SJCRH30 (cell line): ENCODE results near the gene MYH2. TPM values are rescaled to one million over a fixed set of nuclear protein-coding genes. Genes with fewer than 3 reads are reported as not detected.

Experiments used
- DNase-seq, 2 experiments: peaks; one replicate each; pipeline ENCODE4 v3.0.0-alpha.2; 2015 to 2020
- H3K27ac ChIP-seq: fragments of 250-450 bp; sonication (Bioruptor Pico); 2 replicates; pipeline ENCODE4 v1.5.1; 2020; ENCODE audit warnings: mild to moderate bottlenecking, moderate library complexity
- H3K27me3 ChIP-seq: fragments of 250-450 bp; sonication (Bioruptor Pico); 2 replicates; pipeline ENCODE4 v1.5.1; 2020; ENCODE audit warnings: mild to moderate bottlenecking, moderate library complexity
- H3K36me3 ChIP-seq: fragments of 250-450 bp; sonication (Bioruptor Pico); 2 replicates; pipeline ENCODE4 v1.5.1; 2020; ENCODE audit warnings: mild to moderate bottlenecking, moderate library complexity
- H3K4me1 ChIP-seq: fragments of 250-450 bp; sonication (Bioruptor Pico); 2 replicates; pipeline ENCODE4 v1.5.1; 2020; ENCODE audit warnings: mild to moderate bottlenecking, moderate library complexity
- H3K4me3 ChIP-seq: fragments of 250-450 bp; sonication (Bioruptor Pico); 2 replicates; pipeline ENCODE4 v1.5.1; 2020; ENCODE audit warnings: mild to moderate bottlenecking, moderate library complexity
- H3K9me3 ChIP-seq: fragments of 250-450 bp; sonication (Bioruptor Pico); replicated peaks from 2 replicates; pipeline ENCODE4 v1.5.1; 2020; ENCODE audit warnings: mild to moderate bottlenecking, moderate library complexity
- total RNA-seq: library from RNA; depleted of rRNA; stranded (reverse); fragments of >200 nt; shearing (Covaris generic); gene quantifications from 2 replicates; pipeline ENCODE4 v1.2.3, GENCODE V29; 2014

MYH2 gene
- total RNA-seq, 1 experiment from 2014 or later = 0.04 TPM

GRCh38 chr17:10532026-10532425, 17.4 kb downstream of the MYH2 start:
- Histone ChIP-seq H3K9me3 (no peaks in the 10 kb centered on the region), H3K4me3 (no peak overlapping the region), H3K4me1 (no peaks in the 10 kb centered on the region), H3K36me3 (no peaks in the 10 kb centered on the region), H3K27ac (no peak overlapping the region), H3K27me3 (no peaks in the 10 kb centered on the region)
- no peak for DNase-seq

GRCh38 chr17:10527419-10527818, 22.0 kb downstream of the MYH2 start:
- Histone ChIP-seq H3K27ac (no peak overlapping the region), H3K9me3 (no peaks in the 10 kb centered on the region), H3K27me3 (no peaks in the 10 kb centered on the region), H3K36me3 (no peaks in the 10 kb centered on the region), H3K4me3 (no peak overlapping the region), H3K4me1 (no peaks in the 10 kb centered on the region)
- DNase-seq = no peak

- Histone ChIP-seq H3K4me3 (no peak overlapping the region), H3K4me1 (no peaks in the 10 kb centered on the region), H3K27ac (no peak overlapping the region), H3K9me3 (no peaks in the 10 kb centered on the region), H3K27me3 (no peaks in the 10 kb centered on the region), H3K36me3 (no peaks in the 10 kb centered on the region)
- DNase-seq = no peak
Measured at GRCh38 chr17:10526517-10526916, 22.9 kb downstream of the MYH2 start.

- DNase-seq = no peak
- Histone ChIP-seq H3K9me3 (no peaks in the 10 kb centered on the region), H3K36me3 (no peaks in the 10 kb centered on the region), H3K4me1 (no peaks in the 10 kb centered on the region), H3K27me3 (no peaks in the 10 kb centered on the region), H3K4me3 (no peak overlapping the region), H3K27ac (no peak overlapping the region)
Measured at GRCh38 chr17:10523064-10523463, 26.4 kb downstream of the MYH2 start.

- Histone ChIP-seq H3K9me3 (no peaks in the 10 kb centered on the region), H3K4me3 (no peak overlapping the region), H3K27me3 (no peaks in the 10 kb centered on the region), H3K36me3 (no peaks in the 10 kb centered on the region), H3K27ac (no peak overlapping the region), H3K4me1 (no peaks in the 10 kb centered on the region)
- no peak for DNase-seq
Measured at GRCh38 chr17:10521949-10522348, 27.5 kb downstream of the MYH2 start.

GRCh38 chr17:10518271-10519037, 31.0 kb downstream of the MYH2 start, which contains the start of gene MYH1:
Gene MYH1 (minus strand): TSS chr17:10518542. CDS start chr17:10516642, 1,900 bp downstream.
- H3K36me3 ChIP-seq = no peaks in the 10 kb centered on the region
- no peak within 1 kb of the TSS for H3K4me3 ChIP-seq
- H3K27ac ChIP-seq = no peak within 1 kb of the TSS
- H3K4me1 ChIP-seq = no peaks in the 10 kb centered on the region
- no peaks in the 10 kb centered on the region for H3K27me3 ChIP-seq
- DNase-seq = no peak
- no peaks in the 10 kb centered on the region for H3K9me3 ChIP-seq

GRCh38 chr17:10516638-10517037, 32.8 kb downstream of the MYH2 start:
- Histone ChIP-seq H3K4me1 (no peaks in the 10 kb centered on the region), H3K36me3 (no peaks in the 10 kb centered on the region), H3K27ac (no peak overlapping the region), H3K9me3 (no peaks in the 10 kb centered on the region), H3K27me3 (no peaks in the 10 kb centered on the region), H3K4me3 (no peak overlapping the region)
- DNase-seq = no peak

- Histone ChIP-seq H3K4me3 (no peak overlapping the region), H3K4me1 (no peaks in the 10 kb centered on the region), H3K27ac (no peak overlapping the region), H3K9me3 (no peaks in the 10 kb centered on the region), H3K27me3 (no peaks in the 10 kb centered on the region), H3K36me3 (no peaks in the 10 kb centered on the region)
- no peak for DNase-seq
Measured at GRCh38 chr17:10516065-10516464, 33.4 kb downstream of the MYH2 start.

- H3K27ac ChIP-seq = no peak overlapping the region
- H3K27me3 ChIP-seq = no peaks in the 10 kb centered on the region
- no peaks in the 10 kb centered on the region for H3K4me1 ChIP-seq
- H3K9me3 ChIP-seq = no peaks in the 10 kb centered on the region
- DNase-seq = peak in 1 of 2 experiments; percentile 4
- no peak overlapping the region for H3K4me3 ChIP-seq
- no peaks in the 10 kb centered on the region for H3K36me3 ChIP-seq
Measured at GRCh38 chr17:10513299-10514067, 36.0 kb downstream of the MYH2 start.

- Histone ChIP-seq H3K27ac (no peak overlapping the region), H3K27me3 (no peaks in the 10 kb centered on the region), H3K4me3 (no peak overlapping the region), H3K9me3 (no peaks in the 10 kb centered on the region), H3K4me1 (no peaks in the 10 kb centered on the region), H3K36me3 (no peaks in the 10 kb centered on the region)
- no peak for DNase-seq
Measured at GRCh38 chr17:10512856-10513255, 36.6 kb downstream of the MYH2 start.

- Histone ChIP-seq H3K4me1 (no peaks in the 10 kb centered on the region), H3K27me3 (no peaks in the 10 kb centered on the region), H3K4me3 (no peak overlapping the region), H3K27ac (no peak overlapping the region), H3K36me3 (no peaks in the 10 kb centered on the region), H3K9me3 (no peaks in the 10 kb centered on the region)
- no peak for DNase-seq
Measured at GRCh38 chr17:10499950-10500349, 49.5 kb downstream of the MYH2 start.

GRCh38 chr17:10492004-10492403, 57.5 kb downstream of the MYH2 start:
- no peak overlapping the region for H3K27ac ChIP-seq
- H3K4me1 ChIP-seq = no peaks in the 10 kb centered on the region
- DNase-seq = no peak
- no peak overlapping the region for H3K4me3 ChIP-seq
- no peaks in the 10 kb centered on the region for H3K27me3 ChIP-seq
- H3K9me3 ChIP-seq = no peaks in the 10 kb centered on the region
- no peaks in the 10 kb centered on the region for H3K36me3 ChIP-seq

GRCh38 chr17:10482252-10482651, 67.2 kb downstream of the MYH2 start:
- Histone ChIP-seq H3K36me3 (no peaks in the 10 kb centered on the region), H3K4me3 (no peak overlapping the region), H3K27ac (no peak overlapping the region), H3K27me3 (no peaks in the 10 kb centered on the region), H3K9me3 (no peaks in the 10 kb centered on the region), H3K4me1 (no peaks in the 10 kb centered on the region)
- no peak for DNase-seq

GRCh38 chr17:10477701-10478100, 71.8 kb downstream of the MYH2 start:
- no peak overlapping the region for H3K27ac ChIP-seq
- H3K9me3 ChIP-seq = no peaks in the 10 kb centered on the region
- no peak for DNase-seq
- H3K36me3 ChIP-seq = no peaks in the 10 kb centered on the region
- no peak overlapping the region for H3K4me3 ChIP-seq
- no peaks in the 10 kb centered on the region for H3K27me3 ChIP-seq
- no peaks in the 10 kb centered on the region for H3K4me1 ChIP-seq

GRCh38 chr17:10474536-10474935, 74.9 kb downstream of the MYH2 start:
- H3K4me1 ChIP-seq = no peaks in the 10 kb centered on the region
- no peak for DNase-seq
- H3K27me3 ChIP-seq = no peaks in the 10 kb centered on the region
- H3K27ac ChIP-seq = no peak overlapping the region
- no peaks in the 10 kb centered on the region for H3K9me3 ChIP-seq
- no peaks in the 10 kb centered on the region for H3K36me3 ChIP-seq
- no peak overlapping the region for H3K4me3 ChIP-seq
